HCT116 (cell line): Measurements from ENCODE around the gene EXOC4. TPM values are rescaled to one million over a fixed set of nuclear protein-coding genes. Genes with fewer than 3 reads are reported as not detected.

ENCODE experiments used
- ATAC-seq: fragments of 200-7000 bp; cut with Tn5 transposase; 2 replicates; pipeline ENCODE4 v1.9.1; 2020; ENCODE audit warnings: mild to moderate bottlenecking, moderate library complexity
- BruUV-seq: library from RNA; stranded (reverse); fragments of 400-500 nt; replicated peaks from 2 replicates; lab custom pipeline; 2021; lab: Mats Ljungman, UMichigan
- CTCF ChIA-PET: fragments of 300-600 bp; sonication (Branson Sonifier 250); formaldehyde crosslinking; loops from one replicate; lab custom pipeline; 2021; ENCODE audit warnings: antibody characterized with exemption; lab: Charles Lee
- POLR2A ChIA-PET: fragments of 300-600, 350-600 bp; sonication (Branson Sonifier 250); formaldehyde crosslinking; loops from one replicate; lab custom pipeline; 2021; ENCODE audit warnings: antibody characterized with exemption; lab: Charles Lee
- RAD21 ChIA-PET, 2 experiments: fragments of 300-600 bp; sonication (Branson Sonifier 250); formaldehyde crosslinking; loops; one replicate each; lab custom pipeline; 2023; ENCODE audit warnings: low total read pairs in 2 of 2; ENCODE audit not compliant: uncharacterized antibody in 2 of 2, unreplicated experiment in 2 of 2, low non-redundant PET in 1 of 2; lab: Charles Lee
- DNase-seq: peaks from one replicate; pipeline ENCODE4 v3.0.0-alpha.2; 2010; ENCODE audit warnings: low read depth, low spot score
- H2AFZ ChIP-seq: fragments of 200-600 bp; shearing (Covaris generic), sonication (generic); 2 replicates; pipeline ENCODE4 v1.6.1; 2017; ENCODE audit warnings: low read depth, mixed run types, mixed read lengths, antibody characterized with exemption, low read length; ENCODE audit not compliant: poor library complexity, severe bottlenecking
- H3K27ac ChIP-seq: 2 replicates; pipeline ENCODE4 v1.5.1; 2012; ENCODE audit warnings: low read depth, low read length
- H3K27me3 ChIP-seq: fragments of 200-600 bp; sonication (generic); 2 replicates; pipeline ENCODE4 v1.6.1; 2016; ENCODE audit warnings: mixed run types, low read length, mixed read lengths; ENCODE audit not compliant: insufficient read depth
- H3K36me3 ChIP-seq, 2 experiments: fragments of 200-500 bp in 1 of 2; fragments of 200-600 bp in 1 of 2; sonication (Bioruptor generic) in 1 of 2; sonication (generic) in 1 of 2; 2 replicates each; pipeline versions ENCODE4 v1.5.1 to v1.6.1; 2014 to 2016; ENCODE audit warnings: low read length in 2 of 2, inconsistent platforms in 1 of 2, mixed read lengths in 1 of 2, mixed run types in 1 of 2; ENCODE audit not compliant: insufficient read depth in 2 of 2, control insufficient read depth in 1 of 2
- H3K4me1 ChIP-seq, 2 experiments: fragments of 200-600 bp in 1 of 2; sonication (generic) in 1 of 2; 2 replicates each; pipeline versions ENCODE4 v1.5.1 to v1.6.1; 2012 to 2017; ENCODE audit warnings: low read length in 2 of 2, inconsistent platforms in 1 of 2, mild to moderate bottlenecking in 1 of 2, mixed read lengths in 1 of 2, mixed run types in 1 of 2, moderate library complexity in 1 of 2; ENCODE audit not compliant: insufficient read depth in 2 of 2, control insufficient read depth in 1 of 2
- H3K4me2 ChIP-seq: fragments of 200-600 bp; sonication (generic); 2 replicates; pipeline ENCODE4 v1.6.1; 2017; ENCODE audit warnings: mixed run types, low read length, mixed read lengths
- H3K4me3 ChIP-seq, 2 experiments: fragments of 200-600 bp in 1 of 2; sonication (generic) in 1 of 2; replicated peaks in 1 of 2; 2 replicates each; pipeline ENCODE4 v1.5.1; 2011 to 2016; ENCODE audit warnings: low read length in 2 of 2, control low read depth in 1 of 2, low read depth in 1 of 2, mild to moderate bottlenecking in 1 of 2, mixed read lengths in 1 of 2, mixed run types in 1 of 2
- H3K79me2 ChIP-seq: fragments of 200-600 bp; sonication (generic); 2 replicates; pipeline ENCODE4 v1.6.1; 2017; ENCODE audit warnings: mild to moderate bottlenecking, mixed run types, low read length, moderate library complexity, mixed read lengths; ENCODE audit not compliant: insufficient read depth
- H3K9ac ChIP-seq: fragments of 200-600 bp; sonication (generic); 2 replicates; pipeline ENCODE4 v1.6.1; 2016; ENCODE audit warnings: low read length, mixed read lengths
- H3K9me2 ChIP-seq: fragments of 200-600 bp; sonication (generic), shearing (Covaris generic); 2 replicates; pipeline ENCODE4 v1.6.1; 2017; ENCODE audit warnings: mixed run types, mild to moderate bottlenecking, moderate library complexity; ENCODE audit not compliant: insufficient read depth
- H3K9me3 ChIP-seq, 2 experiments: fragments of 200-500 bp in 1 of 2; fragments of 200-600 bp in 1 of 2; sonication (Bioruptor generic) in 1 of 2; sonication (generic) in 1 of 2; 2 replicates each; pipeline ENCODE4 v1.6.1; 2014 to 2017; ENCODE audit warnings: low read length in 2 of 2, mixed read lengths in 2 of 2, inconsistent platforms in 1 of 2, low read depth in 1 of 2, mild to moderate bottlenecking in 1 of 2, mixed run types in 1 of 2, moderate library complexity in 1 of 2; ENCODE audit not compliant: control insufficient read depth in 1 of 2, insufficient read depth in 1 of 2
- H4K20me1 ChIP-seq: fragments of 200-600 bp; sonication (generic), shearing (Covaris generic); 2 replicates; pipeline ENCODE4 v1.6.1; 2017; ENCODE audit warnings: mixed run types, mild to moderate bottlenecking, moderate library complexity; ENCODE audit not compliant: insufficient read depth
- POLR2AphosphoS5 ChIP-seq: IDR thresholded peaks from 2 replicates; pipeline ENCODE4 v1.6.1; 2011; ENCODE audit warnings: mild to moderate bottlenecking, low read depth, low read length, moderate library complexity
- REST ChIP-seq: IDR thresholded peaks from 2 replicates; pipeline ENCODE4 v1.6.1; 2012; ENCODE audit warnings: low read depth
- SIN3A ChIP-seq: IDR thresholded peaks from 2 replicates; pipeline ENCODE4 v1.6.1; 2012; ENCODE audit warnings: low read depth
- SP1 ChIP-seq: IDR thresholded peaks from 2 replicates; pipeline ENCODE4 v1.6.1; 2012; ENCODE audit warnings: low read depth
- SRF ChIP-seq: IDR thresholded peaks from 2 replicates; pipeline ENCODE4 v1.6.1; 2012; ENCODE audit warnings: low read depth
- TCF7L2 ChIP-seq: IDR thresholded peaks from 2 replicates; pipeline ENCODE4 v1.7.0; 2011; ENCODE audit warnings: borderline replicate concordance, inconsistent platforms; ENCODE audit not compliant: insufficient read depth, insufficient read length; ENCODE audit errors: extremely low read depth
- YY1 ChIP-seq: IDR thresholded peaks from 2 replicates; pipeline ENCODE4 v1.6.1; 2011; ENCODE audit warnings: low read length, low read depth, moderate library complexity, mild to moderate bottlenecking; ENCODE audit not compliant: insufficient replicate concordance; ENCODE audit errors: extremely low read depth
- ZBTB33 ChIP-seq: IDR thresholded peaks from 2 replicates; pipeline ENCODE4 v1.6.1; 2011; ENCODE audit warnings: mild to moderate bottlenecking, low read length, moderate library complexity; ENCODE audit not compliant: insufficient replicate concordance; ENCODE audit errors: extremely low read depth
- ZNF274 ChIP-seq: fragments of 200-500 bp; sonication (Bioruptor generic); IDR thresholded peaks from 2 replicates; pipeline ENCODE4 v1.6.1; 2014; ENCODE audit warnings: mild to moderate bottlenecking, low read depth, low read length, inconsistent platforms
- intact Hi-C: fragments of 100-400 bp; cut with micrococcal nuclease; formaldehyde crosslinking; loops from 2 replicates; pipeline ENCODE4 v1.10.0; 2022
- total RNA-seq: library from RNA; stranded (reverse); gene quantifications from one replicate; pipeline ENCODE4 v1.2.1, GENCODE V29; 2021; ENCODE audit not compliant: unreplicated experiment

EXOC4 gene
- total RNA-seq, 1 experiment from 2014 or later = 40.3 TPM

- TF ChIP-seq REST (no peak), SIN3A (no peak)
- TF ChIP-seq, all 23 proteins: peak for 0
Measured at GRCh38 chr7:133860628-133861335, 607.9 kb downstream of the EXOC4 start (continued).

GRCh38 chr7:133861876-133862275 is 609.0 kb downstream of the EXOC4 start:
- H3K27me3 ChIP-seq = no peaks in the 10 kb centered on the region
- no peaks in the 10 kb centered on the region for H3K9me2 ChIP-seq
- ATAC-seq (no peak), DNase-seq (no peak)
- ChIA-PET POLR2A (no interaction called here), RAD21 (no interaction called here)
- BruUV-seq = no TSS peak
- H3K27ac ChIP-seq = no peak overlapping the region
- no peaks in the 10 kb centered on the region for H3K36me3 ChIP-seq
- no peak overlapping the region for H3K4me3 ChIP-seq
- no peaks in the 10 kb centered on the region for H3K79me2 ChIP-seq
- TF ChIP-seq SP1 (no peak), REST (no peak), ZBTB33 (no peak), YY1 (no peak), TCF7L2 (no peak), POLR2AphosphoS5 (no peak), SIN3A (no peak), ZNF274 (no peak), SRF (no peak)
- TF ChIP-seq, all 23 proteins: peak for 0
- CTCF ChIA-PET = interaction anchor here (1.8 kb wide), 1 partner anchor 8 kb away, joined by 4 read pairs; no protein-coding TSS in a partner anchor
- Histone ChIP-seq H2AFZ (no peak overlapping the region), H3K9ac (no peak overlapping the region), H3K4me1 (no peaks in the 10 kb centered on the region), H4K20me1 (no peaks in the 10 kb centered on the region), H3K9me3 (no peaks in the 10 kb centered on the region), H3K4me2 (no peak overlapping the region)
- intact Hi-C loops = no loop called here
